GM10847 (cell line): ENCODE measurements around the gene HSFX1.

Experiments used
- POLR2A ChIP-seq: IDR thresholded peaks from 2 replicates; pipeline ENCODE4 v1.6.1; 2011; ENCODE audit not compliant: insufficient read length; ENCODE audit errors: extremely low read depth

The HSFX1 gene

GRCh38 chrX:149819371-149819770, 45.5 kb downstream of the HSFX1 start:
- no peak for TF ChIP-seq POLR2A

DNA sequence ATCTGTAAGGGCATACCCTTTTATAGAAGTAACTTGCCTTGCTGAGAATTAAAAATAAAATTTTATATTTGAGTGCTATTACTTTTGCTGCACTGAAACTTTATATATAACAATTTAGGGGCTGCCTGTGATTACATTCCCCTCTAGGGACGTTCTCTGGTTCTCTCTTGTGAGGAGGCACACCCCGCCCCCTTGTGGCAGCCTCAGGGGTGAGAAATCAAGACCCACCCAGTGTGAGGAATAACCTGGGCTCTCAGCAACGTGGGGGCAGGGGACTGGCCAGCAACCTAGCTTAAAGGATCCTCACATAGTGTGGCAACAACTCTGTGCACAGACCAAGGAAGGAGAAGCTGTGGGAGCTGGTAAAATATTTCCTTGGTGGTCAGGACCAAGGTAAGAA, 51.6 kb downstream of the HSFX1 start:
- TF ChIP-seq POLR2A, result no peak
